Activated naive CD4-positive, alpha-beta T cell treated with Interleukin-2 at 50 U/mL for 16 hours (primary cell): ENCODE measurements around the gene LAMA5.

Experiments
- DNase-seq: peaks from one replicate; pipeline ENCODE4 v3.0.0-alpha.2; 2020

Gene LAMA5

GRCh38 chr20:62342910-62343309, 24.2 kb downstream of the LAMA5 start:
- DNase-seq, result no peak

GRCh38 chr20:62339647-62340062, 27.5 kb downstream of the LAMA5 start:
- no peak for DNase-seq

GRCh38 chr20:62338294-62338620, 28.9 kb downstream of the LAMA5 start:
- no peak for DNase-seq

GRCh38 chr20:62337558-62338293, 29.4 kb downstream of the LAMA5 start:
- no peak for DNase-seq

- no peak for DNase-seq
Observed at GRCh38 chr20:62336775-62337557, 30.1 kb downstream of the LAMA5 start.

GRCh38 chr20:62336329-62336728, 30.8 kb downstream of the LAMA5 start:
- DNase-seq, result no peak

GRCh38 chr20:62335532-62335931, 31.6 kb downstream of the LAMA5 start:
- no peak for DNase-seq

GRCh38 chr20:62334881-62335280, 32.2 kb downstream of the LAMA5 start:
- no peak for DNase-seq

- no peak for DNase-seq
Observed at GRCh38 chr20:62333820-62334595, 33.1 kb downstream of the LAMA5 start.

GRCh38 chr20:62332989-62333819, 33.9 kb downstream of the LAMA5 start:
- DNase-seq, result no peak

- DNase-seq, result no peak
Observed at GRCh38 chr20:62332421-62332820, 34.7 kb downstream of the LAMA5 start.

- DNase-seq, result no peak
Observed at GRCh38 chr20:62331347-62331746, 35.8 kb downstream of the LAMA5 start.

GRCh38 chr20:62330576-62331317, 36.4 kb downstream of the LAMA5 start:
- DNase-seq, result no peak

GRCh38 chr20:62329389-62330377, 37.4 kb downstream of the LAMA5 start:
- no peak for DNase-seq

GRCh38 chr20:62328684-62329388, 38.3 kb downstream of the LAMA5 start:
- DNase-seq, result no peak

GRCh38 chr20:62327726-62328495, 39.2 kb downstream of the LAMA5 start:
- DNase-seq, result no peak

GRCh38 chr20:62326959-62327725, 40.0 kb downstream of the LAMA5 start:
- DNase-seq, result no peak

GRCh38 chr20:62326559-62326958, 40.6 kb downstream of the LAMA5 start:
- DNase-seq, result no peak
